WTC11 (cell line): ENCODE results near the gene PLSCR2. TPM values are rescaled to one million over a fixed set of nuclear protein-coding genes. Genes with fewer than 3 reads are reported as not detected.

Experiments
- ATAC-seq: fragments of 200-7000 bp; cut with Tn5 transposase; 2 replicates; pipeline ENCODE4 v1.10.0; 2021; ENCODE audit warnings: mild to moderate bottlenecking, moderate library complexity
- Bru-seq: library from RNA; stranded (reverse); fragments of 400-500 nt; gene quantifications from one replicate; lab custom pipeline; 2021; lab: Mats Ljungman, UMichigan
- CTCF ChIA-PET: fragments of 300-600 bp; sonication (Branson Sonifier 250); formaldehyde crosslinking; loops from one replicate; lab custom pipeline; 2021; ENCODE audit warnings: antibody characterized with exemption; lab: Charles Lee
- POLR2A ChIA-PET: fragments of 350-600 bp; sonication (Branson Sonifier 250); formaldehyde crosslinking; loops from one replicate; lab custom pipeline; 2021; ENCODE audit warnings: antibody characterized with exemption; lab: Charles Lee
- DNase-seq: peaks from one replicate; pipeline ENCODE4 v3.0.0; 2021; ENCODE audit warnings: low spot score
- H3K27ac Mint-ChIP-seq: 2 replicates; pipeline ENCODE4 v1.8.0; 2021; ENCODE audit warnings: mixed read lengths
- H3K27me3 Mint-ChIP-seq: 2 replicates; pipeline ENCODE4 v1.8.0; 2021; ENCODE audit warnings: low read depth, mild to moderate bottlenecking, moderate library complexity, mixed read lengths
- H3K36me3 Mint-ChIP-seq: 2 replicates; pipeline ENCODE4 v1.8.0; 2021; ENCODE audit warnings: mixed read lengths
- H3K4me1 Mint-ChIP-seq: 2 replicates; pipeline ENCODE4 v1.8.0; 2022; ENCODE audit warnings: mixed read lengths
- H3K4me3 Mint-ChIP-seq: 2 replicates; pipeline ENCODE4 v1.8.0; 2021; ENCODE audit warnings: mild to moderate bottlenecking, moderate library complexity, mixed read lengths
- H3K9me3 Mint-ChIP-seq: 2 replicates; pipeline ENCODE4 v1.8.0; 2021; ENCODE audit warnings: mixed read lengths
- E2F5 ChIP-seq: sonication (generic); formaldehyde crosslinking; IDR thresholded peaks from 2 replicates; pipeline ENCODE4 v1.8.1; 2022; ENCODE audit warnings: mild to moderate bottlenecking, moderate library complexity, missing genetic modification reagents
- ELF4 ChIP-seq: sonication (generic); formaldehyde crosslinking; IDR thresholded peaks from 2 replicates; pipeline ENCODE4 v1.8.1; 2022; ENCODE audit warnings: low read depth, mild to moderate bottlenecking, moderate library complexity, missing genetic modification reagents
- ETV6 ChIP-seq: sonication (generic); formaldehyde crosslinking; IDR thresholded peaks from 2 replicates; pipeline ENCODE4 v1.8.1; 2022; ENCODE audit warnings: mild to moderate bottlenecking, missing genetic modification reagents
- FOXK1 ChIP-seq: sonication (generic); formaldehyde crosslinking; IDR thresholded peaks from 2 replicates; pipeline ENCODE4 v1.8.0; 2022; ENCODE audit warnings: mild to moderate bottlenecking, moderate library complexity, missing genetic modification reagents
- FOXP1 ChIP-seq: sonication (generic); formaldehyde crosslinking; IDR thresholded peaks from 2 replicates; pipeline ENCODE4 v1.8.0; 2022; ENCODE audit warnings: missing genetic modification reagents, mild to moderate bottlenecking, moderate library complexity, borderline replicate concordance
- MAX ChIP-seq: sonication (generic); formaldehyde crosslinking; IDR thresholded peaks from 2 replicates; pipeline ENCODE4 v1.8.0; 2022; ENCODE audit warnings: mild to moderate bottlenecking, missing genetic modification reagents
- MYBL2 ChIP-seq: sonication (generic); formaldehyde crosslinking; IDR thresholded peaks from 2 replicates; pipeline ENCODE4 v1.8.1; 2023; ENCODE audit warnings: mild to moderate bottlenecking, moderate library complexity, missing genetic modification reagents
- NFE2L1 ChIP-seq: sonication (generic); formaldehyde crosslinking; IDR thresholded peaks from 2 replicates; pipeline ENCODE4 v1.8.1; 2023; ENCODE audit warnings: missing genetic modification reagents
- NR2C2 ChIP-seq: sonication (generic); formaldehyde crosslinking; IDR thresholded peaks from 2 replicates; pipeline ENCODE4 v1.8.0; 2022; ENCODE audit warnings: mild to moderate bottlenecking, missing genetic modification reagents
- SP1 ChIP-seq: sonication (generic); formaldehyde crosslinking; conservative IDR thresholded peaks from 2 replicates; pipeline ENCODE4 v1.8.1; 2022; ENCODE audit warnings: missing genetic modification reagents
- TEAD1 ChIP-seq: sonication (generic); formaldehyde crosslinking; IDR thresholded peaks from 2 replicates; pipeline ENCODE4 v1.8.0; 2022; ENCODE audit warnings: mild to moderate bottlenecking, missing genetic modification reagents
- USF2 ChIP-seq: sonication (generic); formaldehyde crosslinking; IDR thresholded peaks from 2 replicates; pipeline ENCODE4 v1.8.1; 2023; ENCODE audit warnings: mild to moderate bottlenecking, missing genetic modification reagents, moderate library complexity
- ZNF138 ChIP-seq: sonication (generic); formaldehyde crosslinking; conservative IDR thresholded peaks from 2 replicates; pipeline ENCODE4 v1.8.1; 2022; ENCODE audit warnings: mild to moderate bottlenecking, moderate library complexity, missing genetic modification reagents
- ZNF281 ChIP-seq: sonication (generic); formaldehyde crosslinking; IDR thresholded peaks from 2 replicates; pipeline ENCODE4 v1.8.0; 2023; ENCODE audit warnings: mild to moderate bottlenecking, missing genetic modification reagents
- ZNF317 ChIP-seq: sonication (generic); formaldehyde crosslinking; IDR thresholded peaks from 2 replicates; pipeline ENCODE4 v1.8.1; 2023; ENCODE audit warnings: low read depth, mild to moderate bottlenecking, moderate library complexity, missing genetic modification reagents, borderline replicate concordance
- ZNF671 ChIP-seq: fragments of 250-450 bp; sonication (Bioruptor Pico); IDR thresholded peaks from 2 replicates; pipeline ENCODE4 v1.8.0; 2021; ENCODE audit warnings: mild to moderate bottlenecking
- long read RNA-seq, 3 experiments: library from RNA in 1 of 3; library from capped mRNA in 1 of 3; library from polyadenylated mRNA in 1 of 3; unstranded in 2 of 3; stranded (forward) in 1 of 3; transcript quantifications; one replicate each; pipeline ENCODE4 v2.0.0, GENCODE V29; 2021
- total RNA-seq: library from RNA; stranded (reverse); gene quantifications from 3 replicates; pipeline ENCODE4 v1.2.3, GENCODE V29; 2021
- TF ChIP-seq, protein P1 (sequence below): fragments of 200-600 bp; IDR thresholded peaks from 2 replicates; pipeline ENCODE4 v1.8.0; 2022; ENCODE audit warnings: antibody characterized with exemption
- TF ChIP-seq, protein P2 (sequence below): sonication (generic); formaldehyde crosslinking; IDR thresholded peaks from 2 replicates; pipeline ENCODE4 v1.8.0; 2022; ENCODE audit warnings: mild to moderate bottlenecking, missing genetic modification reagents
- TF ChIP-seq, protein P3 (sequence below): fragments of 250-450 bp; sonication (Bioruptor Pico); IDR thresholded peaks from 2 replicates; pipeline ENCODE4 v1.9.0; 2021; ENCODE audit warnings: mild to moderate bottlenecking, borderline replicate concordance
- TF ChIP-seq, protein P4 (sequence below): sonication (generic); formaldehyde crosslinking; IDR thresholded peaks from 2 replicates; pipeline ENCODE4 v1.8.0; 2022; ENCODE audit warnings: mild to moderate bottlenecking, missing genetic modification reagents

PLSCR2 gene
- total RNA-seq (0.18 to 0.39 TPM (median 0.23 TPM) in 3 replicates), Bru-seq, nascent RNA (percentile 30 among the genes with signal in this experiment)
- long read RNA-seq, experiment 1, result 0 reads
- long read RNA-seq, experiment 2, result 0 reads
- long read RNA-seq, experiment 3, partial matches to known transcripts, result 0 of 1 reads
- long read RNA-seq, experiment 3, other reads (novel, unspliced or antisense), result 1 of 1 reads

DNA sequence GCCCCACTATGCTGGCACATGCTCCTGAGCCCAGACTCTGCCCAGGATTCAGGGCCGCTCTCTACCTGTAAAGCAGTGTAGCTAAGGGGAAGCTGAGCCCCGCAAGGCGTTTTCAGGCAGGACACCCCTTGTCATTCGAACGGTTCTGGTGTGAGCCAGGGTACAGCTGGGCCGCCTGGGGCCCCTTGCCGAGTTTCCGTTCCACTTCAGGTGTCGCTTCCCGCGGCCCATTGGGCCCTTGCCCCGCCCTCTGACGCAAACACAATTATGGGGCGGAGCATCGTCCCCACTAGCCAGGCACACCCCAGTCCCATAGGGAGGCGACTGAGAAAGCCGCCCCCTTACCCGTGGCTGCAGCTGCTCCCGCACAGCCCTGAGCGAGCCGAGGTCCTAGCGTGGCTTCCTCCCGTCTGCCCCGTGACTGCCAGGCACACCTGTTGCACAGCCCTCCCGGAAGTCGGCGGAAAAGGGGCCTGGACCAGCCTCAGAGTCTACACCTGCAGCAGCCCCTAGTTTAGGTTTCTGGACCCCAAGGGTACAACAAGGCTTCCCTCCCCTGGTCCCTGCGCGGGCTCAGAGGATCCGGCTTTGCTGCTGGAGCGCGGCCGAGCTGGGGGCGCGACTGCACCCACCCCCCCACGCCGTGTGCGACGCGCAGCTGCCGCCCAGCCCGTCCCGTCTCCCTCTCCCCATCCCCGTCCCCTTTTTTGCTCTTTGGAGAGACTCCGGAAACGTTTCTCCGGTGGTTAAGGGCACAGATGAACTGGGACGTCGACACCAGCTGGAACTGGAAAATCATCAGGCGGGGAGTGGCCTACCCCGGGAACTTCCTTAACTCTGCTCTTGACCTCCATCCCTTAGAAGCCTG is at the start of gene PLSCR2:
TSS of gene PLSCR2 (minus strand) at position 412 of the 868 bp plus-strand sequence. CDS start 9,657 bp downstream, outside the sequence.
- no peaks in the 10 kb centered on the region for H3K9me3 Mint-ChIP-seq
- POLR2A ChIA-PET, result interaction anchor here (0.6 to 2.0 kb wide), 5 partner anchors 22 to 308 kb away, joined by 3 to 11 read pairs (median 4); partner anchors contain the start of genes PLOD2 and PLSCR1
- peak within 1 kb of the TSS; percentile 65 for H3K4me3 Mint-ChIP-seq
- DNase-seq, result peak; percentile 86
- H3K27ac Mint-ChIP-seq, result peak within 1 kb of the TSS; percentile 85
- peaks cover 15% of the 10 kb centered on the region for H3K4me1 Mint-ChIP-seq
- H3K36me3 Mint-ChIP-seq, result no peaks in the 10 kb centered on the region
- no peaks in the 10 kb centered on the region for H3K27me3 Mint-ChIP-seq
- ATAC-seq, result peak; percentile 98
- CTCF ChIA-PET, result interaction anchor here (0.6 to 1.3 kb wide), 4 partner anchors 74 to 442 kb away, joined by 3 to 7 read pairs (median 5); no protein-coding TSS in a partner anchor
- peak; percentile 86 for TF ChIP-seq SP1
- TF ChIP-seq NFE2L1 (CRISPR knock-in tag), result 0 out of 2 replicates have a peak, but pooled peaks have one; percentile 48
- TF ChIP-seq TEAD1 (CRISPR knock-in tag), result 0 out of 2 replicates have a peak, but pooled peaks have one; percentile 31
- peak; percentile 47; the same call in 1 of the 2 replicates for TF ChIP-seq NR2C2 (CRISPR knock-in tag)
- peak; percentile 63 for TF ChIP-seq FOXK1
- no peak for TF ChIP-seq ZNF317 (CRISPR knock-in tag)
- TF ChIP-seq, protein P1, sequence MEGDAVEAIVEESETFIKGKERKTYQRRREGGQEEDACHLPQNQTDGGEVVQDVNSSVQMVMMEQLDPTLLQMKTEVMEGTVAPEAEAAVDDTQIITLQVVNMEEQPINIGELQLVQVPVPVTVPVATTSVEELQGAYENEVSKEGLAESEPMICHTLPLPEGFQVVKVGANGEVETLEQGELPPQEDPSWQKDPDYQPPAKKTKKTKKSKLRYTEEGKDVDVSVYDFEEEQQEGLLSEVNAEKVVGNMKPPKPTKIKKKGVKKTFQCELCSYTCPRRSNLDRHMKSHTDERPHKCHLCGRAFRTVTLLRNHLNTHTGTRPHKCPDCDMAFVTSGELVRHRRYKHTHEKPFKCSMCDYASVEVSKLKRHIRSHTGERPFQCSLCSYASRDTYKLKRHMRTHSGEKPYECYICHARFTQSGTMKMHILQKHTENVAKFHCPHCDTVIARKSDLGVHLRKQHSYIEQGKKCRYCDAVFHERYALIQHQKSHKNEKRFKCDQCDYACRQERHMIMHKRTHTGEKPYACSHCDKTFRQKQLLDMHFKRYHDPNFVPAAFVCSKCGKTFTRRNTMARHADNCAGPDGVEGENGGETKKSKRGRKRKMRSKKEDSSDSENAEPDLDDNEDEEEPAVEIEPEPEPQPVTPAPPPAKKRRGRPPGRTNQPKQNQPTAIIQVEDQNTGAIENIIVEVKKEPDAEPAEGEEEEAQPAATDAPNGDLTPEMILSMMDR, result no peak
- TF ChIP-seq, protein P2, sequence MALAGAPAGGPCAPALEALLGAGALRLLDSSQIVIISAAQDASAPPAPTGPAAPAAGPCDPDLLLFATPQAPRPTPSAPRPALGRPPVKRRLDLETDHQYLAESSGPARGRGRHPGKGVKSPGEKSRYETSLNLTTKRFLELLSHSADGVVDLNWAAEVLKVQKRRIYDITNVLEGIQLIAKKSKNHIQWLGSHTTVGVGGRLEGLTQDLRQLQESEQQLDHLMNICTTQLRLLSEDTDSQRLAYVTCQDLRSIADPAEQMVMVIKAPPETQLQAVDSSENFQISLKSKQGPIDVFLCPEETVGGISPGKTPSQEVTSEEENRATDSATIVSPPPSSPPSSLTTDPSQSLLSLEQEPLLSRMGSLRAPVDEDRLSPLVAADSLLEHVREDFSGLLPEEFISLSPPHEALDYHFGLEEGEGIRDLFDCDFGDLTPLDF (CRISPR knock-in tag), result peak; percentile 84; the same call in 1 of the 2 replicates
- TF ChIP-seq, protein P3, sequence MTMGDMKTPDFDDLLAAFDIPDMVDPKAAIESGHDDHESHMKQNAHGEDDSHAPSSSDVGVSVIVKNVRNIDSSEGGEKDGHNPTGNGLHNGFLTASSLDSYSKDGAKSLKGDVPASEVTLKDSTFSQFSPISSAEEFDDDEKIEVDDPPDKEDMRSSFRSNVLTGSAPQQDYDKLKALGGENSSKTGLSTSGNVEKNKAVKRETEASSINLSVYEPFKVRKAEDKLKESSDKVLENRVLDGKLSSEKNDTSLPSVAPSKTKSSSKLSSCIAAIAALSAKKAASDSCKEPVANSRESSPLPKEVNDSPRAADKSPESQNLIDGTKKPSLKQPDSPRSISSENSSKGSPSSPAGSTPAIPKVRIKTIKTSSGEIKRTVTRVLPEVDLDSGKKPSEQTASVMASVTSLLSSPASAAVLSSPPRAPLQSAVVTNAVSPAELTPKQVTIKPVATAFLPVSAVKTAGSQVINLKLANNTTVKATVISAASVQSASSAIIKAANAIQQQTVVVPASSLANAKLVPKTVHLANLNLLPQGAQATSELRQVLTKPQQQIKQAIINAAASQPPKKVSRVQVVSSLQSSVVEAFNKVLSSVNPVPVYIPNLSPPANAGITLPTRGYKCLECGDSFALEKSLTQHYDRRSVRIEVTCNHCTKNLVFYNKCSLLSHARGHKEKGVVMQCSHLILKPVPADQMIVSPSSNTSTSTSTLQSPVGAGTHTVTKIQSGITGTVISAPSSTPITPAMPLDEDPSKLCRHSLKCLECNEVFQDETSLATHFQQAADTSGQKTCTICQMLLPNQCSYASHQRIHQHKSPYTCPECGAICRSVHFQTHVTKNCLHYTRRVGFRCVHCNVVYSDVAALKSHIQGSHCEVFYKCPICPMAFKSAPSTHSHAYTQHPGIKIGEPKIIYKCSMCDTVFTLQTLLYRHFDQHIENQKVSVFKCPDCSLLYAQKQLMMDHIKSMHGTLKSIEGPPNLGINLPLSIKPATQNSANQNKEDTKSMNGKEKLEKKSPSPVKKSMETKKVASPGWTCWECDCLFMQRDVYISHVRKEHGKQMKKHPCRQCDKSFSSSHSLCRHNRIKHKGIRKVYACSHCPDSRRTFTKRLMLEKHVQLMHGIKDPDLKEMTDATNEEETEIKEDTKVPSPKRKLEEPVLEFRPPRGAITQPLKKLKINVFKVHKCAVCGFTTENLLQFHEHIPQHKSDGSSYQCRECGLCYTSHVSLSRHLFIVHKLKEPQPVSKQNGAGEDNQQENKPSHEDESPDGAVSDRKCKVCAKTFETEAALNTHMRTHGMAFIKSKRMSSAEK (CRISPR knock-in tag), result 0 out of 2 replicates have a peak, but pooled peaks have one; percentile 47
- peak; percentile 69; the same call in 1 of the 2 replicates for TF ChIP-seq ETV6
- 0 out of 2 replicates have a peak, but pooled peaks have one; percentile 38 for TF ChIP-seq USF2 (CRISPR knock-in tag)
- TF ChIP-seq ZNF671 (CRISPR knock-in tag), result no peak
- no peak for TF ChIP-seq ZNF138
- peak; percentile 48; the same call in 1 of the 2 replicates for TF ChIP-seq ZNF281 (CRISPR knock-in tag)
- TF ChIP-seq FOXP1 (CRISPR knock-in tag), result peak; percentile 93; the same call in 1 of the 2 replicates
- 0 out of 2 replicates have a peak, but pooled peaks have one; percentile 12 for TF ChIP-seq E2F5 (CRISPR knock-in tag)
- peak; percentile 87 for TF ChIP-seq MYBL2 (CRISPR knock-in tag)
- TF ChIP-seq, protein P4, sequence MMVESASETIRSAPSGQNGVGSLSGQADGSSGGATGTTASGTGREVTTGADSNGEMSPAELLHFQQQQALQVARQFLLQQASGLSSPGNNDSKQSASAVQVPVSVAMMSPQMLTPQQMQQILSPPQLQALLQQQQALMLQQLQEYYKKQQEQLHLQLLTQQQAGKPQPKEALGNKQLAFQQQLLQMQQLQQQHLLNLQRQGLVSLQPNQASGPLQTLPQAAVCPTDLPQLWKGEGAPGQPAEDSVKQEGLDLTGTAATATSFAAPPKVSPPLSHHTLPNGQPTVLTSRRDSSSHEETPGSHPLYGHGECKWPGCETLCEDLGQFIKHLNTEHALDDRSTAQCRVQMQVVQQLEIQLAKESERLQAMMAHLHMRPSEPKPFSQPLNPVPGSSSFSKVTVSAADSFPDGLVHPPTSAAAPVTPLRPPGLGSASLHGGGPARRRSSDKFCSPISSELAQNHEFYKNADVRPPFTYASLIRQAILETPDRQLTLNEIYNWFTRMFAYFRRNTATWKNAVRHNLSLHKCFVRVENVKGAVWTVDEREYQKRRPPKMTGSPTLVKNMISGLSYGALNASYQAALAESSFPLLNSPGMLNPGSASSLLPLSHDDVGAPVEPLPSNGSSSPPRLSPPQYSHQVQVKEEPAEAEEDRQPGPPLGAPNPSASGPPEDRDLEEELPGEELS (CRISPR knock-in tag), result 0 out of 2 replicates have a peak, but pooled peaks have one; percentile 14
- peak; percentile 84 for TF ChIP-seq MAX (CRISPR knock-in tag)
- no peak for TF ChIP-seq ELF4 (CRISPR knock-in tag)
